Transverse colon (tissue), 4 donors: ENCODE results near the gene ADCY2. TPM values are rescaled to one million over a fixed set of nuclear protein-coding genes. Genes with fewer than 3 reads are reported as not detected.

ENCODE experiments used
- DNase-seq: peaks from one replicate; pipeline ENCODE4 v3.0.0-alpha.2; 2019
- H3K27ac ChIP-seq, 4 donors: fragments of 200-600 bp; sonication (generic); 2 replicates each; pipeline ENCODE4 v1.5.1; 2016 to 2018; ENCODE audit warnings: inconsistent platforms in 4 of 4
- H3K27me3 ChIP-seq: fragments of 200-600 bp; sonication (generic); 2 replicates; pipeline ENCODE4 v1.5.1; 2017; ENCODE audit warnings: inconsistent platforms
- H3K36me3 ChIP-seq, 4 donors: fragments of 200-600 bp; sonication (generic); 2 replicates each; pipeline ENCODE4 v1.5.1; 2017 to 2019; ENCODE audit warnings: inconsistent platforms in 4 of 4
- H3K4me1 ChIP-seq, 4 donors: fragments of 200-600 bp; sonication (generic); 2 replicates each; pipeline ENCODE4 v1.5.1; 2017 to 2020; ENCODE audit warnings: inconsistent platforms in 4 of 4
- H3K4me3 ChIP-seq, 4 donors: fragments of 200-600 bp; sonication (generic); 1 replicate in 1 of 4; 2 replicates in 3 of 4; pipeline versions ENCODE4 v1.5.1 to v1.6.1; 2017 to 2019; ENCODE audit warnings: inconsistent platforms in 4 of 4
- H3K9me3 ChIP-seq, 2 donors: fragments of 200-600 bp; sonication (generic); 2 replicates each; pipeline ENCODE4 v1.5.1; 2017 to 2019; ENCODE audit warnings: inconsistent platforms in 2 of 2
- CTCF ChIP-seq, 5 experiments: fragments of 200-600 bp in 3 of 5; fragments of 450-650 bp in 2 of 5; sonication (generic) in 3 of 5; IDR thresholded peaks; 1 replicate in 2 of 5; 2 replicates in 3 of 5; pipeline ENCODE4 v1.5.1; 2016 to 2017; ENCODE audit warnings: antibody characterized with exemption in 5 of 5, inconsistent platforms in 3 of 5, mild to moderate bottlenecking in 2 of 5, moderate library complexity in 1 of 5
- EP300 ChIP-seq: sonication (generic); formaldehyde crosslinking; IDR thresholded peaks from one replicate; pipeline ENCODE4 v1.6.1; 2017; ENCODE audit warnings: antibody characterized with exemption, low read depth
- POLR2A ChIP-seq: fragments of 450-650 bp; IDR thresholded peaks from one replicate; pipeline ENCODE4 v1.6.1; 2016; ENCODE audit warnings: antibody characterized with exemption, mild to moderate bottlenecking, moderate library complexity
- POLR2AphosphoS5 ChIP-seq, 3 donors: sonication (generic); formaldehyde crosslinking; IDR thresholded peaks; one replicate each; pipeline ENCODE4 v1.6.1; 2016; ENCODE audit warnings: antibody characterized with exemption in 3 of 3
- WGBS, 2 donors: methylation state at CpG; one replicate each; pipeline ENCODE4 v1.1.5; 2018; ENCODE audit warnings: low coverage in 1 of 2; 5-methylcytosine and 5-hydroxymethylcytosine counted together
- in situ Hi-C, 4 donors: fragments of 200-750 bp; cut with MboI; loops; one replicate each; pipeline versions ENCODE4 v1.15.0 to v1.15.1; 2017; ENCODE audit warnings: low sequenced_read_pairs in 3 of 4, low pct_ligation_motif_present in 1 of 4, low pct_unique_long_range_greater_than_20kb in 1 of 4
- intact Hi-C: fragments of 100-400 bp; cut with DNase I; formaldehyde crosslinking; loops from one replicate; pipeline ENCODE4 v1.15.1; 2023; ENCODE audit warnings: low total_unique reads
- total RNA-seq, 4 donors: library from RNA; depleted of rRNA; stranded (reverse); fragments of >200 nt; gene quantifications; one replicate each; pipeline ENCODE4 v1.1.0, GENCODE V29; 2016

The ADCY2 gene
- total RNA-seq, 4 donors from 2014 or later = 1.4 to 4.5 (median 3.1) TPM

- WGBS, 2 donors = 73 to 90% methylated on average over 2 of the region's 2 CpGs
- TF ChIP-seq CTCF (IDR thresholded peaks at IDR 0.05) (no peak), EP300 (no peak), POLR2A (no peak), POLR2AphosphoS5 (IDR thresholded peaks at IDR 0.05) (no peak)
- H3K9me3 ChIP-seq = no peaks in the 10 kb centered on the region
- intact Hi-C loops = no loop called here
- in situ Hi-C loops = no loop called here
- no peak for DNase-seq
- no peaks in the 10 kb centered on the region for H3K36me3 ChIP-seq
- no peaks in the 10 kb centered on the region for H3K4me1 ChIP-seq
- H3K27ac ChIP-seq = no peak overlapping the region
- H3K27me3 ChIP-seq = no peaks in the 10 kb centered on the region
- H3K4me3 ChIP-seq = no peak overlapping the region
Observed at GRCh38 chr5:7615566-7616061, 219.7 kb downstream of the ADCY2 start.

- H3K27me3 ChIP-seq = no peaks in the 10 kb centered on the region
- no peaks in the 10 kb centered on the region for H3K9me3 ChIP-seq
- no peak overlapping the region for H3K27ac ChIP-seq
- H3K4me3 ChIP-seq = no peak overlapping the region
- no peak for DNase-seq
- TF ChIP-seq EP300 (no peak), POLR2AphosphoS5 (IDR thresholded peaks at IDR 0.05) (no peak), CTCF (IDR thresholded peaks at IDR 0.05) (no peak), POLR2A (no peak)
- in situ Hi-C loops = no loop called here
- intact Hi-C loops = no loop called here
- H3K36me3 ChIP-seq = no peaks in the 10 kb centered on the region
- no peaks in the 10 kb centered on the region for H3K4me1 ChIP-seq
- 39 to 43% methylated on average over 1 to 2 of the region's 2 CpGs for WGBS, 2 donors
Observed at GRCh38 chr5:7616897-7617296, 221.0 kb downstream of the ADCY2 start.

- Histone ChIP-seq H3K36me3 (no peaks in the 10 kb centered on the region), H3K9me3 (no peaks in the 10 kb centered on the region), H3K27me3 (no peaks in the 10 kb centered on the region), H3K4me3 (no peak overlapping the region), H3K27ac (no peak overlapping the region), H3K4me1 (no peaks in the 10 kb centered on the region)
- intact Hi-C loops = no loop called here
- 51% methylated on average over 2 of the region's 2 CpGs; no CpG with 5 or more reads in 1 of the 2 donors for WGBS, 2 donors
- TF ChIP-seq POLR2AphosphoS5 (IDR thresholded peaks at IDR 0.05) (no peak), POLR2A (no peak), CTCF (IDR thresholded peaks at IDR 0.05) (no peak), EP300 (no peak)
- no peak for DNase-seq
- in situ Hi-C loops = no loop called here
Observed at GRCh38 chr5:7622498-7622897, 226.6 kb downstream of the ADCY2 start.

DNA sequence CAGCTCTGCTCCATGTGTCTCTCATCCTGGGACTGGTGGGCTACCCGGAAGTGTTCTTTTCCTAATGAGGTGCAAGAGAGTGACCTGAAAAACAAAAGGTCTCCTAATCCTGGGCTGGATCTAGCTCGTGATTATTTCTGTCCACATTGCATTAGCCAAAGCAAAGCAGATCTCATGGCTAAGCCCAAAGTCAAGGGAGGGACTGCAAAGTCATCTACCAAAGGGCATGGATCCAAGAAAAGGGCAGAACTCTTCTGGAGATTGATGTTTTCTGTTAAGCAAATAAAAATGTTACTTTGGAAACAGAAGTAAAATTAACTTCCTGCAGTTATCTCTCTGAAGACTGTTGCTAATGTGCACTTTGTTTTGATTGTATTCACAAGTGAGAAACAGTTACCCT is 229.8 kb downstream of the ADCY2 start:
- Histone ChIP-seq H3K4me1 (no peaks in the 10 kb centered on the region), H3K27me3 (no peaks in the 10 kb centered on the region), H3K9me3 (no peaks in the 10 kb centered on the region), H3K4me3 (no peak overlapping the region), H3K36me3 (no peaks in the 10 kb centered on the region), H3K27ac (no peak overlapping the region)
- intact Hi-C loops = no loop called here
- DNase-seq = no peak
- in situ Hi-C loops = no loop called here
- 14 to 31% methylated on average over 1 to 2 of the region's 2 CpGs for WGBS, 2 donors
- TF ChIP-seq POLR2AphosphoS5 (IDR thresholded peaks at IDR 0.05) = no peak
- no peak for TF ChIP-seq CTCF (IDR thresholded peaks at IDR 0.05)
